ENCODE data around the gene SLC2A11.
A peak's percentile ranks its signal among the peaks of the same experiment; 100 is the strongest.

The SLC2A11 gene

GRCh38 chr22:23832226-23833016 is 25.3 kb upstream of the SLC2A11 start:
- no peak for DNase-seq (ENCODE audit: low read depth in 2 of 2)

- DNase-seq (ENCODE audit: low read depth in 2 of 2): no peak
Observed at GRCh38 chr22:23833017-23833751, 24.5 kb upstream of the SLC2A11 start.

GRCh38 chr22:23833911-23834317 is 23.8 kb upstream of the SLC2A11 start:
- DNase-seq (ENCODE audit: low read depth in 2 of 2): no peak

GRCh38 chr22:23834406-23834792 is 23.3 kb upstream of the SLC2A11 start:
- DNase-seq (ENCODE audit: low read depth in 2 of 2): no peak

GRCh38 chr22:23834793-23835483 is 22.7 kb upstream of the SLC2A11 start:
- DNase-seq (ENCODE audit: low read depth in 2 of 2): no peak

- no peak for DNase-seq (ENCODE audit: low read depth in 2 of 2)
Observed at GRCh38 chr22:23835484-23836144, 22.1 kb upstream of the SLC2A11 start.

- no peak for DNase-seq (ENCODE audit: low read depth in 2 of 2)
Observed at GRCh38 chr22:23836281-23836680, 21.4 kb upstream of the SLC2A11 start.

GRCh38 chr22:23836692-23837495 is 20.8 kb upstream of the SLC2A11 start:
- no peak for DNase-seq (ENCODE audit: low read depth in 2 of 2)

GRCh38 chr22:23837496-23837859 is 20.2 kb upstream of the SLC2A11 start:
- DNase-seq (ENCODE audit: low read depth in 2 of 2): no peak

GRCh38 chr22:23837911-23838680 is 19.6 kb upstream of the SLC2A11 start:
- DNase-seq (ENCODE audit: low read depth in 2 of 2): no peak

GRCh38 chr22:23838681-23839468 is 18.8 kb upstream of the SLC2A11 start, which contains the start of gene DERL3:
Gene DERL3, minus strand, starts transcription at chr22:23839006. Its CDS starts 19 bp downstream, at chr22:23838987.
- DNase-seq (ENCODE audit: low read depth in 2 of 2): peak; percentile 92 to 93

GRCh38 chr22:23840026-23840425 is 17.6 kb upstream of the SLC2A11 start:
- DNase-seq (ENCODE audit: low read depth in 2 of 2): no peak

- DNase-seq (ENCODE audit: low read depth in 2 of 2): no peak
Observed at GRCh38 chr22:23841292-23841691, 16.4 kb upstream of the SLC2A11 start.

GRCh38 chr22:23841736-23842445 is 15.8 kb upstream of the SLC2A11 start:
- DNase-seq (ENCODE audit: low read depth in 2 of 2): no peak

- DNase-seq (ENCODE audit: low read depth in 2 of 2): no peak
Observed at GRCh38 chr22:23842599-23842998, 15.1 kb upstream of the SLC2A11 start.

GRCh38 chr22:23844739-23845202 is 12.9 kb upstream of the SLC2A11 start:
- DNase-seq (ENCODE audit: low read depth in 2 of 2): no peak

- no peak for DNase-seq (ENCODE audit: low read depth in 2 of 2)
Observed at GRCh38 chr22:23845265-23846080, 12.2 kb upstream of the SLC2A11 start.

GRCh38 chr22:23846081-23846469 is 11.6 kb upstream of the SLC2A11 start:
- DNase-seq (ENCODE audit: low read depth in 2 of 2): no peak
